Endothelial cell of umbilical vein (primary cell): ENCODE data around the gene ZNF516. TPM values are rescaled to one million over a fixed set of nuclear protein-coding genes. Genes with fewer than 3 reads are reported as not detected.

Experiments used
- BruUV-seq: library from RNA; stranded (reverse); fragments of 400-500 nt; replicated peaks from 2 replicates; lab custom pipeline; 2021; lab: Mats Ljungman, UMichigan
- CTCF ChIA-PET: fragments of 300-600, 350-600 bp; sonication (Branson Sonifier 250); formaldehyde crosslinking; loops from one replicate; lab custom pipeline; 2021; ENCODE audit warnings: antibody characterized with exemption, inconsistent platforms; lab: Charles Lee
- POLR2A ChIA-PET: fragments of 300-600, 350-600 bp; sonication (Branson Sonifier 250); formaldehyde crosslinking; loops from one replicate; lab custom pipeline; 2021; ENCODE audit warnings: antibody characterized with exemption, inconsistent platforms; lab: Charles Lee
- DNase-seq: peaks from one replicate; pipeline ENCODE4 v3.0.0-alpha.2; 2011; ENCODE audit warnings: low read depth, low spot score
- FAIRE-seq: peaks from 2 replicates; lab custom pipeline; 2011; peaks lifted over from hg19 to GRCh38; lab: Jason Lieb, UNC
- H2AFZ ChIP-seq: 2 replicates; pipeline ENCODE4 v1.6.0; 2012; ENCODE audit warnings: low read depth, low read length, control low read depth, inconsistent platforms
- H3K27ac ChIP-seq: 2 replicates; pipeline ENCODE4 v1.5.1; 2011; ENCODE audit warnings: low read depth, mild to moderate bottlenecking, control low read depth, low read length, moderate library complexity; ENCODE audit not compliant: insufficient read depth
- H3K27me3 ChIP-seq, 2 experiments: 2 replicates each; pipeline versions ENCODE4 v1.6.0 to v1.6.1; 2011; ENCODE audit warnings: low read length in 2 of 2, mixed read lengths in 1 of 2; ENCODE audit not compliant: control insufficient read depth in 2 of 2, insufficient read depth in 2 of 2
- H3K36me3 ChIP-seq, 2 experiments: 2 replicates in 1 of 2; 3 replicates in 1 of 2; pipeline ENCODE4 v1.5.1; 2011; ENCODE audit warnings: low read length in 2 of 2, mild to moderate bottlenecking in 1 of 2, moderate library complexity in 1 of 2; ENCODE audit not compliant: control insufficient read depth in 2 of 2, insufficient read depth in 2 of 2; ENCODE audit errors: extremely low read depth in 1 of 2
- H3K4me1 ChIP-seq: 3 replicates; pipeline ENCODE4 v1.5.1; 2011; ENCODE audit warnings: mild to moderate bottlenecking, low read length; ENCODE audit not compliant: control insufficient read depth, insufficient read depth; ENCODE audit errors: extremely low read depth
- H3K4me2 ChIP-seq: 2 replicates; pipeline ENCODE4 v1.6.1; 2011; ENCODE audit warnings: low read length, control low read depth, mixed read lengths; ENCODE audit not compliant: insufficient read depth
- H3K4me3 ChIP-seq, 3 experiments: fragments of 200-600 bp in 1 of 3; sonication (generic), shearing (Covaris generic) in 1 of 3; replicated peaks in 1 of 3; 2 replicates each; pipeline ENCODE4 v1.5.1; 2011 to 2016; ENCODE audit warnings: control low read depth in 3 of 3, low read length in 3 of 3, mild to moderate bottlenecking in 2 of 3, inconsistent platforms in 1 of 3, low read depth in 1 of 3, moderate library complexity in 1 of 3; ENCODE audit not compliant: insufficient read depth in 1 of 3
- H3K79me2 ChIP-seq: 2 replicates; pipeline ENCODE4 v1.6.0; 2012; ENCODE audit warnings: low read length, inconsistent platforms; ENCODE audit not compliant: control insufficient read depth, insufficient read depth
- H3K9ac ChIP-seq: replicated peaks from 2 replicates; pipeline ENCODE3; 2011; ENCODE audit warnings: low read length, control low read depth; ENCODE audit not compliant: insufficient read depth; ENCODE audit errors: extremely low read depth
- H3K9me1 ChIP-seq: replicated peaks from 3 replicates; pipeline ENCODE4 v1.6.0; 2011; ENCODE audit warnings: mild to moderate bottlenecking, low read length; ENCODE audit not compliant: control insufficient read depth, insufficient read depth; ENCODE audit errors: extremely low read depth
- H3K9me3 ChIP-seq: replicated peaks from 2 replicates; pipeline ENCODE4 v1.5.1; 2012; ENCODE audit warnings: low read length, inconsistent platforms; ENCODE audit not compliant: control insufficient read depth, insufficient read depth
- H4K20me1 ChIP-seq: replicated peaks from 2 replicates; pipeline ENCODE3; 2011; ENCODE audit warnings: mild to moderate bottlenecking, low read length; ENCODE audit not compliant: control insufficient read depth, insufficient read depth; ENCODE audit errors: extremely low read depth
- EZH2 ChIP-seq: IDR thresholded peaks from 2 replicates; pipeline ENCODE4 v1.6.1; 2012; ENCODE audit warnings: borderline replicate concordance, low read depth, mild to moderate bottlenecking, moderate library complexity, low read length, inconsistent platforms; ENCODE audit not compliant: severe bottlenecking
- FOS ChIP-seq: IDR thresholded peaks from 2 replicates; pipeline ENCODE4 v1.6.1; 2011; ENCODE audit warnings: mild to moderate bottlenecking, low read length, moderate library complexity, borderline replicate concordance; ENCODE audit not compliant: insufficient read depth
- GATA2 ChIP-seq: IDR thresholded peaks from 2 replicates; pipeline ENCODE4 v1.7.0; 2011; ENCODE audit warnings: low read depth, mild to moderate bottlenecking, moderate library complexity, mixed read lengths, low read length; ENCODE audit not compliant: insufficient read length, insufficient read depth
- JUN ChIP-seq: IDR thresholded peaks from 2 replicates; pipeline ENCODE4 v1.6.1; 2011; ENCODE audit warnings: borderline replicate concordance, low read depth; ENCODE audit not compliant: insufficient read length, insufficient read depth
- MYC ChIP-seq: IDR thresholded peaks from one replicate; pipeline ENCODE4 v1.6.1; 2011; ENCODE audit warnings: mild to moderate bottlenecking, low read depth, low read length
- POLR2A ChIP-seq: IDR thresholded peaks from 2 replicates; pipeline ENCODE4 v1.6.1; 2012; ENCODE audit warnings: low read depth, mild to moderate bottlenecking, control low read depth, low read length
- POLR2AphosphoS5 ChIP-seq: IDR thresholded peaks from 2 replicates; pipeline ENCODE4 v1.6.1; 2012; ENCODE audit warnings: low read depth, mild to moderate bottlenecking, control low read depth, low read length, moderate library complexity; ENCODE audit not compliant: insufficient read depth
- dilution Hi-C: fragments of 300-500 bp; cut with MboI; formaldehyde crosslinking; loops from one replicate; pipeline ENCODE4 v1.15.0; 2019; ENCODE audit warnings: low sequenced_read_pairs; ENCODE audit not compliant: extremely low pct_ligation_motif_present
- intact Hi-C: fragments of 100-400 bp; cut with micrococcal nuclease; formaldehyde crosslinking; loops from one replicate; pipeline ENCODE4 v1.10.0; 2022
- polyA plus RNA-seq, 4 experiments: library from polyadenylated mRNA; depleted of rRNA in 3 of 4; stranded (reverse) in 3 of 4; unstranded in 1 of 4; fragments of >200 nt; gene quantifications; 2 replicates each; pipeline versions ENCODE4 v1.2.1 to v1.2.3, GENCODE V29; 2011 to 2012; ENCODE audit warnings: missing spikeins in 1 of 4
- total RNA-seq: library from RNA; stranded (reverse); gene quantifications from 2 replicates; pipeline ENCODE4 v1.2.3, GENCODE V29; 2021
- TF ChIP-seq, protein P1 (sequence below): IDR thresholded peaks from 2 replicates; pipeline ENCODE4 v1.6.1; 2011; ENCODE audit not compliant: insufficient read depth, insufficient read length
- TF ChIP-seq, protein P2 (sequence below), 2 donors: IDR thresholded peaks; 1 replicate in 1 of 2; 2 replicates in 1 of 2; pipeline ENCODE4 v1.5.1; 2011; ENCODE audit warnings: low read length in 2 of 2, mild to moderate bottlenecking in 2 of 2, moderate library complexity in 2 of 2, control low read depth in 1 of 2, inconsistent platforms in 1 of 2, low read depth in 1 of 2; ENCODE audit not compliant: insufficient read depth in 1 of 2; ENCODE audit errors: extremely low read depth in 1 of 2

ZNF516 gene
- total and polyA plus RNA-seq, 2 donors (not counting 3 experiments of a cell fraction or from before 2014, with no cell fraction given) = 3.6 to 19.1 TPM

DNA sequence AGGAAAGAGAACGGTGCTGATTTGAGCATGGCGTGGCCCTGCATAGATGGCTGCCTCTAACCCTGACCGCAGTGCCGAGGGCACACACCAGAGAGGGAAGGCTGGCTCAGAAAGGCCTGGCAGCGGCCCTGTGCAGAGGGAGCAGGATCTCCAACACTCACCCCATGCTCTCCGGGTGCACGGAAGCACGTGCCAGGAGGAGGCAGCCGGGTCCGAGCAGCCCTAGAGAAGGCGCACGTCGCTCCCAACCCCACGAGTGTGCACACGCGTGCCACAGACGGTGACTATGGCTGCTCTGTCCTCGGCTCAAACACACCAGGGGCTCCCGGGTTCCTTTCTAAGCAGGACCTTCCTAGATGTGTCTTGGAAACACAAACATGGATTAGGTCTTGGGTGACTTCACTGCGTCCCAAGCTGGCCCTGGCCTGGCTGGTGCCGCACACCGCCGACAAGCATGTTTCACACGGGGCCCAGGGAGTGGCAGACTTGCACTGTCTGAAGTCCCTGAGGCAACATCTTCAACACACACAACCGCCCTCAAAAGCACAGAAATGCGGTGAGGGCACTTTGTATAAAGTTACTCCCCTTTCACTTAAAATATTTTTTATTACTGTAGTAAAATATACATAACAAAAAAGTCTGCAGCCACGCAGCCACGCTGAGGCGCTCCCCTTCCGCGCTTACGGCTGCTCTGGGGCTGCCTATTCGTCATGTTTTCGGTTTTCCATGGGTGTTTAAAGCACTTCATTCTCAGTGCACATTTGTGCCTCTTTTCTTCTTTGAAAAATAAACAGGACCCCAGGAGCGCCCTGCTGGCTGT, 110.0 kb downstream of the ZNF516 start:
- ChIA-PET POLR2A (no interaction called here), CTCF (no interaction called here)
- Histone ChIP-seq H3K36me3 (no peaks in the 10 kb centered on the region), H3K79me2 (no peaks in the 10 kb centered on the region), H3K4me3 (no peak overlapping the region), H3K4me2 (no peak overlapping the region), H3K27ac (no peak overlapping the region), H3K9me3 (no peaks in the 10 kb centered on the region), H3K9me1 (no peaks in the 10 kb centered on the region), H2AFZ (no peak overlapping the region), H4K20me1 (no peaks in the 10 kb centered on the region), H3K27me3 (no peaks in the 10 kb centered on the region), H3K9ac (no peak overlapping the region), H3K4me1 (no peaks in the 10 kb centered on the region)
- no TSS peak for BruUV-seq
- no peak for FAIRE-seq
- DNase-seq = no peak
- intact Hi-C loops = no loop called here
- dilution Hi-C loops = no loop called here
- no peak for TF ChIP-seq MYC
- no peak for TF ChIP-seq POLR2AphosphoS5
- TF ChIP-seq JUN = no peak
- no peak for TF ChIP-seq FOS
- TF ChIP-seq POLR2A = no peak
- no peak for TF ChIP-seq GATA2
- TF ChIP-seq, protein P1, sequence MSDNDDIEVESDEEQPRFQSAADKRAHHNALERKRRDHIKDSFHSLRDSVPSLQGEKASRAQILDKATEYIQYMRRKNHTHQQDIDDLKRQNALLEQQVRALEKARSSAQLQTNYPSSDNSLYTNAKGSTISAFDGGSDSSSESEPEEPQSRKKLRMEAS = no peak
- TF ChIP-seq EZH2 = no peak
- TF ChIP-seq, protein P2, sequence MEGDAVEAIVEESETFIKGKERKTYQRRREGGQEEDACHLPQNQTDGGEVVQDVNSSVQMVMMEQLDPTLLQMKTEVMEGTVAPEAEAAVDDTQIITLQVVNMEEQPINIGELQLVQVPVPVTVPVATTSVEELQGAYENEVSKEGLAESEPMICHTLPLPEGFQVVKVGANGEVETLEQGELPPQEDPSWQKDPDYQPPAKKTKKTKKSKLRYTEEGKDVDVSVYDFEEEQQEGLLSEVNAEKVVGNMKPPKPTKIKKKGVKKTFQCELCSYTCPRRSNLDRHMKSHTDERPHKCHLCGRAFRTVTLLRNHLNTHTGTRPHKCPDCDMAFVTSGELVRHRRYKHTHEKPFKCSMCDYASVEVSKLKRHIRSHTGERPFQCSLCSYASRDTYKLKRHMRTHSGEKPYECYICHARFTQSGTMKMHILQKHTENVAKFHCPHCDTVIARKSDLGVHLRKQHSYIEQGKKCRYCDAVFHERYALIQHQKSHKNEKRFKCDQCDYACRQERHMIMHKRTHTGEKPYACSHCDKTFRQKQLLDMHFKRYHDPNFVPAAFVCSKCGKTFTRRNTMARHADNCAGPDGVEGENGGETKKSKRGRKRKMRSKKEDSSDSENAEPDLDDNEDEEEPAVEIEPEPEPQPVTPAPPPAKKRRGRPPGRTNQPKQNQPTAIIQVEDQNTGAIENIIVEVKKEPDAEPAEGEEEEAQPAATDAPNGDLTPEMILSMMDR (IDR thresholded peaks at IDR 0.05; ENCODE audit: extremely low read depth in 1 of 2, insufficient read depth in 1 of 2, low read depth in 1 of 2, low read length in 2 of 2) = no peak
